Measurements from ENCODE around the gene RENBP. TPM values are rescaled to one million over a fixed set of nuclear protein-coding genes. Genes with fewer than 3 reads are reported as not detected.
A peak's percentile ranks its signal among the peaks of the same experiment; 100 is the strongest.

The RENBP gene
- total and polyA plus RNA-seq, 9 of the 15 experiments (the other 6 are each of a cell fraction or from before 2014, with no cell fraction given) = 0.07 to 14.8 (median 10.6) TPM; not detected in 1

DNA sequence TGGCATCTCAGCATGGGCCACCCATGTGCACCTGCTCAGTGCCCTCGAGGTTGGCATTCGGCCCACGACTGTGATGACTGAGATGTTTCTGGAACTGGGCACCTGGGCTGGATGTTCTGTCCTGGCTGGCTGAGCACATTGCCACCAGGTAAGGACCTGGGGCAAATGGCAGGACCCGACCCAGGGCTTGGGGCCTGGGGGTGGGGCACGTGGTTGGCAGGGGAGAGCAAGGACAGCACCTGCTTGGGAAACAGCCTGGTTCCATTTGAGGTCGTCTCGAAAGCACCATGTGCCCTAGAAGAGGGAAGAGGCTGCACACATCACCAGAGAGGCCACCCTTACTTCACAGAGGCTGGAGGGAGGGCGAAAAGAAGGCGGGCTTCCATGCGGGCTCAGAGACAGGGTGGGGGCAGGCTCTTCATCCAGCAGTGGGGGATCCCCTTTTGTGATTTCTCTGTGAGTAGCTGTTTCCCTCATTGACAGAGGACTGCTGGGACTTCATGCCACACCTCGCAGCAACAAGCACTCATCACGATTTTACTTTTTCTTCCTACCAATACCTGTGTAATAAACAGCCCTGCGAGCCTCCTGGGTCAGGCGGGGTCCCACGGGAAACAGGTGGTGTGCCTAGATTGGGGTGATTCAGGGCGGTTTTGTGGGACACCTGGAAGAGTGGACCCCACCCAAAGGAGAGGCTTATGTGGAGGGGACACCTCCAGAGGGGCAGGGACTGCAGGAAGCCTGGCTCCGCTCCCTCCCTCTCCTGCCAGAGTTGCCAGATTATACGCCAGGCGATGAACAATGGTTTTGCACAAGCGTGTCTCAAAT lies 40.1 kb upstream of the RENBP start:
- WGBS (ENCODE audit: insufficient coverage, low coverage, missing lambda C conversion rate) = 56% methylated on average over 16 of the region's 20 CpGs
- H3K9ac ChIP-seq (ENCODE audit: insufficient read depth in 1 of 2, low read depth in 2 of 2, low read length in 2 of 2) = peak overlapping the region; percentile 72 to 92
- ChIA-PET POLR2A (interaction anchor here (0.6 to 0.7 kb wide), 2 partner anchors 10 to 17 kb away, joined by 3 read pairs; no protein-coding TSS in a partner anchor), CTCF (ENCODE audit: low intra/inter-chr PET ratio) (no interaction called here)
- H3K27me3 ChIP-seq (ENCODE audit: control insufficient read depth in 2 of 2, insufficient read depth in 2 of 2, low read length in 2 of 2) = no peaks in the 10 kb centered on the region
- H3K9me3 ChIP-seq (replicated peaks; ENCODE audit: control insufficient read depth, insufficient read depth, low read depth, low read length) = no peaks in the 10 kb centered on the region
- peak overlapping the region; percentile 69 for H3K4me2 ChIP-seq (ENCODE audit: insufficient read depth, low read length)
- DNase-seq (ENCODE audit: extremely low read depth in 1 of 4, low spot score in 3 of 4) = peak in 3 of 4 experiments; percentile 27 to 61 (median 55)
- H3K9me1 ChIP-seq (ENCODE audit: control insufficient read depth, insufficient read depth, low read length) = peaks cover 3% of the 10 kb centered on the region
- peak; percentile 12; the same call in 2 of the 3 replicates for ATAC-seq
- H3K36me3 ChIP-seq (ENCODE audit: control insufficient read depth, insufficient read depth, low read length) = no peaks in the 10 kb centered on the region
- H3K4me1 ChIP-seq (replicated peaks in 1 of 2; ENCODE audit: control insufficient read depth in 2 of 2, insufficient read depth in 2 of 2, low read length in 2 of 2) = peaks cover 13 to 47% of the 10 kb centered on the region in 2 experiments
- TF ChIP-seq ILK (tag; IDR thresholded peaks at IDR 0.05; ENCODE audit: borderline replicate concordance, low read depth) (no peak), ARID2 (IDR thresholded peaks at IDR 0.05) (no peak)
- TF ChIP-seq, protein P1, sequence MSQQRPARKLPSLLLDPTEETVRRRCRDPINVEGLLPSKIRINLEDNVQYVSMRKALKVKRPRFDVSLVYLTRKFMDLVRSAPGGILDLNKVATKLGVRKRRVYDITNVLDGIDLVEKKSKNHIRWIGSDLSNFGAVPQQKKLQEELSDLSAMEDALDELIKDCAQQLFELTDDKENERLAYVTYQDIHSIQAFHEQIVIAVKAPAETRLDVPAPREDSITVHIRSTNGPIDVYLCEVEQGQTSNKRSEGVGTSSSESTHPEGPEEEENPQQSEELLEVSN (IDR thresholded peaks at IDR 0.05; ENCODE audit: borderline replicate concordance in 1 of 2, extremely low read depth in 1 of 2, insufficient read depth in 1 of 2, insufficient read length in 1 of 2, low read depth in 1 of 2, low read length in 1 of 2, poor library complexity in 1 of 2, severe bottlenecking in 1 of 2) = peak in 1 of 2 experiments; percentile 23
- peak overlapping the region; percentile 86 for H2AFZ ChIP-seq (ENCODE audit: low read depth, low read length)
- no peaks in the 10 kb centered on the region for H3K79me2 ChIP-seq (ENCODE audit: control insufficient read depth, insufficient read depth, low read length)
- in situ Hi-C loops (cut with MboI) (no loop called here), intact Hi-C loops (cut with micrococcal nuclease) (no loop called here)
- H3K27ac ChIP-seq (ENCODE audit: extremely low read depth, low read depth, low read length) = peak overlapping the region; percentile 95
- H3K4me3 ChIP-seq = peak overlapping the region; percentile 11; the same call in 1 of the 2 replicates
- no peaks in the 10 kb centered on the region for H4K20me1 ChIP-seq (replicated peaks; ENCODE audit: control insufficient read depth, insufficient read depth, low read length)
- BruUV-seq (replicated peaks) = no TSS peak
- FAIRE-seq = no peak
